ENCODE measurements around the gene OTULIN. TPM values are rescaled to one million over a fixed set of nuclear protein-coding genes. Genes with fewer than 3 reads are reported as not detected.

The OTULIN gene
- polyA plus RNA-seq, 1 of the 3 experiments (the other 2 are of a cell fraction) = 6.6 TPM

DNA sequence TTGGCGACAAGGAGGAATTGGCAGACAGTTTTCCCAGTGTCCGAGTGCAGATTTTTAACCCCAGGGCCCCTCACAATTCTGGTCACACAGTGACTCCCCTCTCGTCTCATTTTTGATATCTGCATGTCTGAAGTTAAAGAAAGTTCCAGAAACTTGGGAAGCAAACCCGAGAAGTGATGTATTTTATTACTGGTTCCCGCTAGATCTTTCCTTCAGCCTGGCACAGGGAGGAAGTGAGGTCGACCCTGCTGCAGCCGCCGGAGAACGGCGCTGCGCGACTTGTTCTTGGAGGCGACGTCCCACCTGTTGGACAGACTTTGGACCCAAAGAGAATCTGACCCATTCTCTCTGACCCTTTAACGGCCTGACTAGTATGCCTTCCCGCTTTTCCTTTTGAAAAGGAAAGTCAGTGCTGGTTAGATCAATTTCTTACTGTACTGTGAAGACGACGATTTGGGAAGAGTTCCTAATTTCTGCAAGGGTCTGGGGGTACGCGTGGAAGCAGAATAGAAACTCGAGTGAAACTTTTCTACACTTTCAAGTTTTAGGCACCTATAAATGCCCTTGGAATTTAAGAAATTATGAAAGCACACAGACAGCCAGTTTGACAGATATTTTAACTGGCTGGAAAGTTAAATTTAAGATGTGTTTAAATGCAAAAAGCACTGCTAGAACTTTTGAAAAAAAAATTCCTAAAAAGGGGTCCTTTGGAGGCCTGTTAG is 744 bp downstream of the OTULIN start:
- ChIA-PET POLR2A (no interaction called here), CTCF (interaction anchor here (1.5 to 1.6 kb wide), 2 partner anchors 17 to 338 kb away, joined by 3 to 9 read pairs; no protein-coding TSS in a partner anchor)
- no peaks in the 10 kb centered on the region for H3K27me3 ChIP-seq (ENCODE audit: insufficient read depth)
- H2AFZ ChIP-seq (ENCODE audit: low read depth) = no peak overlapping the region
- peaks cover 0 to 6% of the 10 kb centered on the region in 2 experiments for H3K36me3 ChIP-seq (replicated peaks in 1 of 2; ENCODE audit: control insufficient read depth in 1 of 2, insufficient read depth in 2 of 2, low read length in 1 of 2)
- peaks cover 12% of the 10 kb centered on the region for H3F3A ChIP-seq (replicated peaks; ENCODE audit: insufficient read depth)
- H3K4me2 ChIP-seq = peak overlapping the region; percentile 91
- H3K9ac ChIP-seq = peak overlapping the region; percentile 82
- WGBS (ENCODE audit: low lambda C conversion rate) = 8% methylated on average over 19 of the region's 21 CpGs
- peaks cover 45% of the 10 kb centered on the region for H4K20me1 ChIP-seq (ENCODE audit: insufficient read depth)
- peak overlapping the region; percentile 71 to 85; a peak in 3 of 4 replicates for H3K27ac ChIP-seq (ENCODE audit: low read depth in 2 of 2, low read length in 1 of 2)
- no peaks in the 10 kb centered on the region for H3K9me2 ChIP-seq
- TF ChIP-seq TCF12 (IDR thresholded peaks at IDR 0.05) (no peak), RAD21 (IDR thresholded peaks at IDR 0.05; ENCODE audit: low read length) (no peak), GATA2 (CRISPR knock-in tag; IDR thresholded peaks at IDR 0.05) (no peak), IRF3 (IDR thresholded peaks at IDR 0.05; ENCODE audit: low read depth, low read length) (no peak), RFX5 (IDR thresholded peaks at IDR 0.05; ENCODE audit: low read length) (no peak), GABPA (IDR thresholded peaks at IDR 0.05; ENCODE audit: low read depth) (no peak), PBX3 (IDR thresholded peaks at IDR 0.05) (no peak), REST (IDR thresholded peaks at IDR 0.05; ENCODE audit: low read depth, low read length) (no peak), MEF2A (IDR thresholded peaks at IDR 0.05; ENCODE audit: borderline replicate concordance, low read depth) (no peak), SMC3 (IDR thresholded peaks at IDR 0.05; ENCODE audit: low read depth, low read length) (no peak), RCOR1 (IDR thresholded peaks at IDR 0.05; ENCODE audit: low read length) (no peak), YY1 (IDR thresholded peaks at IDR 0.05; ENCODE audit: low read depth) (no peak), CTCF (IDR thresholded peaks at IDR 0.05) (no peak), EP300 (IDR thresholded peaks at IDR 0.05; ENCODE audit: borderline replicate concordance in 1 of 2, low read depth in 1 of 2, low read length in 1 of 2) (no peak), ELF1 (IDR thresholded peaks at IDR 0.05) (no peak), POLR2AphosphoS5 (IDR thresholded peaks at IDR 0.05; ENCODE audit: low read depth, low read length) (no peak), FOXJ3 (CRISPR knock-in tag; IDR thresholded peaks at IDR 0.05) (no peak)
- TF ChIP-seq, protein P1, sequence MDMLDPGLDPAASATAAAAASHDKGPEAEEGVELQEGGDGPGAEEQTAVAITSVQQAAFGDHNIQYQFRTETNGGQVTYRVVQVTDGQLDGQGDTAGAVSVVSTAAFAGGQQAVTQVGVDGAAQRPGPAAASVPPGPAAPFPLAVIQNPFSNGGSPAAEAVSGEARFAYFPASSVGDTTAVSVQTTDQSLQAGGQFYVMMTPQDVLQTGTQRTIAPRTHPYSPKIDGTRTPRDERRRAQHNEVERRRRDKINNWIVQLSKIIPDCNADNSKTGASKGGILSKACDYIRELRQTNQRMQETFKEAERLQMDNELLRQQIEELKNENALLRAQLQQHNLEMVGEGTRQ (IDR thresholded peaks at IDR 0.05; ENCODE audit: borderline replicate concordance, low read depth, low read length) = no peak
- TF ChIP-seq, protein P2, sequence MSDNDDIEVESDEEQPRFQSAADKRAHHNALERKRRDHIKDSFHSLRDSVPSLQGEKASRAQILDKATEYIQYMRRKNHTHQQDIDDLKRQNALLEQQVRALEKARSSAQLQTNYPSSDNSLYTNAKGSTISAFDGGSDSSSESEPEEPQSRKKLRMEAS (IDR thresholded peaks at IDR 0.05; ENCODE audit: low read depth) = no peak
- TF ChIP-seq, protein P3, sequence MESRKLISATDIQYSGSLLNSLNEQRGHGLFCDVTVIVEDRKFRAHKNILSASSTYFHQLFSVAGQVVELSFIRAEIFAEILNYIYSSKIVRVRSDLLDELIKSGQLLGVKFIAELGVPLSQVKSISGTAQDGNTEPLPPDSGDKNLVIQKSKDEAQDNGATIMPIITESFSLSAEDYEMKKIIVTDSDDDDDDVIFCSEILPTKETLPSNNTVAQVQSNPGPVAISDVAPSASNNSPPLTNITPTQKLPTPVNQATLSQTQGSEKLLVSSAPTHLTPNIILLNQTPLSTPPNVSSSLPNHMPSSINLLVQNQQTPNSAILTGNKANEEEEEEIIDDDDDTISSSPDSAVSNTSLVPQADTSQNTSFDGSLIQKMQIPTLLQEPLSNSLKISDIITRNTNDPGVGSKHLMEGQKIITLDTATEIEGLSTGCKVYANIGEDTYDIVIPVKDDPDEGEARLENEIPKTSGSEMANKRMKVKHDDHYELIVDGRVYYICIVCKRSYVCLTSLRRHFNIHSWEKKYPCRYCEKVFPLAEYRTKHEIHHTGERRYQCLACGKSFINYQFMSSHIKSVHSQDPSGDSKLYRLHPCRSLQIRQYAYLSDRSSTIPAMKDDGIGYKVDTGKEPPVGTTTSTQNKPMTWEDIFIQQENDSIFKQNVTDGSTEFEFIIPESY (IDR thresholded peaks at IDR 0.05; ENCODE audit: borderline replicate concordance, low read depth) = no peak
- H3K9me3 ChIP-seq = no peaks in the 10 kb centered on the region
- peak; percentile 53 for DNase-seq
- peaks cover 67% of the 10 kb centered on the region for H3K79me2 ChIP-seq (ENCODE audit: insufficient read depth)
- H3K4me1 ChIP-seq (ENCODE audit: control insufficient read depth in 1 of 2, insufficient read depth in 2 of 2, low read depth in 1 of 2, low read length in 1 of 2) = peaks cover 19 to 21% of the 10 kb centered on the region in 2 experiments; a peak in 3 of 4 replicates
- peak overlapping the region; percentile 85 to 96 for H3K4me3 ChIP-seq (ENCODE audit: low read depth in 2 of 2, low read length in 1 of 2)

All from SK-N-SH (cell line).